ENCODE measurements around the gene BTBD8. TPM values are rescaled to one million over a fixed set of nuclear protein-coding genes. Genes with fewer than 3 reads are reported as not detected.

Gene BTBD8
- total RNA-seq, 2 experiments from 2014 or later: 0.28 to 3.3 TPM

GRCh38 chr1:92210701-92211100, 130.6 kb downstream of the BTBD8 start:
- no peak overlapping the region for H3K4me3 ChIP-seq (ENCODE audit: low read depth, low read length, poor library complexity, severe bottlenecking)
- no peak overlapping the region for H3K27ac ChIP-seq (ENCODE audit: low read depth, low read length, poor library complexity, severe bottlenecking)
- TF ChIP-seq EZH2phosphoT487 (IDR thresholded peaks at IDR 0.05; ENCODE audit: borderline replicate concordance, low read depth, low read length) (no peak), CTCF (conservative IDR thresholded peaks at IDR 0.05; ENCODE audit: low read length) (no peak)
- no peaks in the 10 kb centered on the region for H3K79me2 ChIP-seq (ENCODE audit: insufficient read depth, low read depth, low read length)
- POLR2A ChIA-PET: interaction anchor here (0.5 to 0.8 kb wide), 4 partner anchors 12 to 218 kb away, joined by 3 to 4 read pairs (median 3); no protein-coding TSS in a partner anchor
- BruUV-seq (replicated peaks): no TSS peak
- no peaks in the 10 kb centered on the region for H3K36me3 ChIP-seq (ENCODE audit: insufficient read depth, low read length)
- no peak overlapping the region for H2AFZ ChIP-seq (ENCODE audit: low read length)
- no peaks in the 10 kb centered on the region for H4K20me1 ChIP-seq (ENCODE audit: insufficient read depth, low read length)
- H3K4me2 ChIP-seq (ENCODE audit: low read length): no peak overlapping the region
- CTCF ChIA-PET (ENCODE audit: unreplicated experiment): no interaction called here
- no peaks in the 10 kb centered on the region for H3K9me3 ChIP-seq (ENCODE audit: low read length)
- DNase-seq (ENCODE audit: low spot score): no peak
- H3K9me2 ChIP-seq (ENCODE audit: insufficient read depth, low read length): no peaks in the 10 kb centered on the region
- H3K4me1 ChIP-seq (ENCODE audit: insufficient read depth, low read length, poor library complexity, severe bottlenecking): no peaks in the 10 kb centered on the region
- intact Hi-C loops (cut with micrococcal nuclease; ENCODE audit: unreplicated experiment): loop anchor here (5.0 kb wide), 1 partner anchor 52 kb away; no protein-coding TSS in a partner anchor

- H3K9me3 ChIP-seq (ENCODE audit: low read length): no peaks in the 10 kb centered on the region
- no peaks in the 10 kb centered on the region for H3K36me3 ChIP-seq (ENCODE audit: insufficient read depth, low read length)
- no peaks in the 10 kb centered on the region for H3K9me2 ChIP-seq (ENCODE audit: insufficient read depth, low read length)
- ChIA-PET POLR2A (interaction anchor here (0.5 to 0.8 kb wide), 4 partner anchors 13 to 218 kb away, joined by 3 to 4 read pairs (median 3); no protein-coding TSS in a partner anchor), CTCF (ENCODE audit: unreplicated experiment) (no interaction called here)
- no peaks in the 10 kb centered on the region for H3K79me2 ChIP-seq (ENCODE audit: insufficient read depth, low read depth, low read length)
- DNase-seq (ENCODE audit: low spot score): no peak
- no peak overlapping the region for H2AFZ ChIP-seq (ENCODE audit: low read length)
- no TSS peak for BruUV-seq (replicated peaks)
- H3K4me2 ChIP-seq (ENCODE audit: low read length): no peak overlapping the region
- H3K27ac ChIP-seq (ENCODE audit: low read depth, low read length, poor library complexity, severe bottlenecking): no peak overlapping the region
- no peaks in the 10 kb centered on the region for H3K4me1 ChIP-seq (ENCODE audit: insufficient read depth, low read length, poor library complexity, severe bottlenecking)
- intact Hi-C loops (cut with micrococcal nuclease; ENCODE audit: unreplicated experiment): loop anchor here (5.0 kb wide), 1 partner anchor 51 kb away; no protein-coding TSS in a partner anchor
- no peaks in the 10 kb centered on the region for H4K20me1 ChIP-seq (ENCODE audit: insufficient read depth, low read length)
- no peak overlapping the region for H3K4me3 ChIP-seq (ENCODE audit: low read depth, low read length, poor library complexity, severe bottlenecking)
- no peak for TF ChIP-seq CTCF (conservative IDR thresholded peaks at IDR 0.05; ENCODE audit: low read length)
- TF ChIP-seq EZH2phosphoT487 (IDR thresholded peaks at IDR 0.05; ENCODE audit: borderline replicate concordance, low read depth, low read length): no peak
Observed at GRCh38 chr1:92211166-92211565, 131.0 kb downstream of the BTBD8 start.

- Histone ChIP-seq H3K9me2 (ENCODE audit: insufficient read depth, low read length) (no peaks in the 10 kb centered on the region), H2AFZ (ENCODE audit: low read length) (no peak within 1 kb of the TSS), H4K20me1 (ENCODE audit: insufficient read depth, low read length) (no peaks in the 10 kb centered on the region), H3K36me3 (ENCODE audit: insufficient read depth, low read length) (no peaks in the 10 kb centered on the region), H3K79me2 (ENCODE audit: insufficient read depth, low read depth, low read length) (no peaks in the 10 kb centered on the region), H3K4me2 (ENCODE audit: low read length) (no peak within 1 kb of the TSS), H3K27ac (ENCODE audit: low read depth, low read length, poor library complexity, severe bottlenecking) (no peak within 1 kb of the TSS), H3K4me3 (ENCODE audit: low read depth, low read length, poor library complexity, severe bottlenecking) (no peak within 1 kb of the TSS), H3K4me1 (ENCODE audit: insufficient read depth, low read length, poor library complexity, severe bottlenecking) (no peaks in the 10 kb centered on the region), H3K9me3 (ENCODE audit: low read length) (no peaks in the 10 kb centered on the region)
- intact Hi-C loops (cut with micrococcal nuclease; ENCODE audit: unreplicated experiment): no loop called here
- no peak for DNase-seq (ENCODE audit: low spot score)
- no peak for TF ChIP-seq EZH2phosphoT487 (IDR thresholded peaks at IDR 0.05; ENCODE audit: borderline replicate concordance, low read depth, low read length)
- no peak for TF ChIP-seq CTCF (conservative IDR thresholded peaks at IDR 0.05; ENCODE audit: low read length)
- ChIA-PET CTCF (ENCODE audit: unreplicated experiment) (no interaction called here), POLR2A (no interaction called here)
- BruUV-seq (replicated peaks): no TSS peak
Observed at GRCh38 chr1:92217721-92218120, 137.6 kb downstream of the BTBD8 start, which contains the start of gene C1orf146. Gene C1orf146, plus strand, starts transcription at chr1:92217915. Its CDS starts 13,506 bp downstream, at chr1:92231421.

Data from OCI-LY7 (cell line).